Superior temporal gyrus (tissue), 1 donor: ENCODE data around the gene ELP4.

Experiments used
- DNase-seq: peaks from one replicate; pipeline ENCODE4 v3.0.0-alpha.2; 2016; ENCODE audit errors: extremely low spot score

Gene ELP4

GRCh38 chr11:31824879-31825837 is 315.6 kb downstream of the ELP4 start:
- DNase-seq, result no peak

GRCh38 chr11:31825838-31826484 is 316.4 kb downstream of the ELP4 start:
- no peak for DNase-seq

- DNase-seq, result no peak
These were observed 317.2 kb downstream of the ELP4 start for GRCh38 chr11:31826536-31827438.

DNA sequence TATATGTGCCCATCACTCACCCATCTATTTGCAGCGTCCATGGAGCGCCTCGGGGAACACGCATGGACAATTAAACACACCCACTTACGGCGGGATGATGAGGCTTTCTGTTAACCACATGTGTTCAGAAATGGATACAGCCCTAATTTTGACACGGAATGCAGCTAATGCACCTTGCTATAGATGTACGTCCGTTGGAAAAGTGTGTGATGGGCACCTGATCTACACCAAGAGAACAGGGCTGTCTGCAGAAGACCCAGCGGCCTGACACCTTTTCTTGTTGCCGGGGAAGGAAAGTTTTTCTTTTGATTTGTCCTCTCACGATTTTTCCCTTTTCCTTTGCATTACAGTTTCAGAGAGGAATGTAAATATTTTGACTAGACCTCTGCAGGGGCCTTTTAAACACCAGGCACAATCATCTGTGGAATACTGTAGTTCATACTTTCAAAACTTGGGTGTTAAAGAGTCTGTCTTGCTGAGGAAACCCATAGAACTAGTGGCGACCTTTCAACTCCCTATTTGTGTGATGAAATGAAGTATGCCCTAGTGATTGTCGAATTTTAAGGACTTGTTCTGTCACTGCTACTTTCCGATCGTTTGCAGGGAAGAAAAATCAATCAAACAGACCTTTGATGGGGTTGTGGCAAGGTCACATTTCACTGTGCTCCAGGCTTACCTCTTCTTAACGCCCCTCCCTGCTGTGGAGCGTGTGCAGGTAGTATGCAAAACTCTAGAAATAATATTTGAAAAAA is 318.1 kb downstream of the ELP4 start:
- DNase-seq, result no peak

- DNase-seq, result no peak
These were observed 318.6 kb downstream of the ELP4 start for GRCh38 chr11:31828217-31828616.

- DNase-seq, result no peak
These were observed 320.8 kb downstream of the ELP4 start for GRCh38 chr11:31830406-31830805.

DNA sequence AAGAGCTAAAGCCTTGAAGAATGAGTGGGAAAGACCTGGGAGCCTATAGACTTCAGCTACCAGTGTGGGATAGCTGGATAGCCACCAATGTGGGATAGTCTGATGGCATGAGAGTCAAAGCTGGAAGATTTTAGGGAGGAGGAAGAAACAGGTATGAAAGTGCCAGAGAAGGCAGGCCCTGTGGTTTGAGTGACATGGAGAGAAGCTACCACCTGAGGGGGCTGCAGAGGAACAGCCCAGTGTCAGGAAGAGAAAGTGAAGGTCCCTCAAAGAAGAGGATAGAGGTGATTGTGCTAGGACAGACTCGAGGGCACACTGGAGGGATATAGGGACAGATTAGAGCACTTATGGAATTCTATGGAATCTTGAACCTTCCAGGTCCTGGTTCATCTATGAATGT is 324.7 kb downstream of the ELP4 start:
- no peak for DNase-seq
